Esophagus muscularis mucosa (tissue), 4 donors: ENCODE measurements around the gene CIITA. TPM values are rescaled to one million over a fixed set of nuclear protein-coding genes. Genes with fewer than 3 reads are reported as not detected.

Experiments used
- DNase-seq: peaks from one replicate; pipeline ENCODE4 v3.0.0-alpha.2; 2017; ENCODE audit errors: extremely low spot score
- H3K27ac ChIP-seq, 4 donors: fragments of 200-600 bp; sonication (generic); replicated peaks in 1 of 4; 1 replicate in 3 of 4; 2 replicates in 1 of 4; pipeline ENCODE4 v1.5.1; 2016 to 2019; ENCODE audit warnings: mild to moderate bottlenecking in 1 of 4
- H3K27me3 ChIP-seq, 4 donors: fragments of 200-600 bp; sonication (generic); one replicate each; pipeline versions ENCODE4 v1.5.1 to v1.6.0; 2016 to 2019
- H3K36me3 ChIP-seq, 4 donors: fragments of 200-600 bp; sonication (generic); one replicate each; pipeline ENCODE4 v1.5.1; 2016 to 2019
- H3K4me1 ChIP-seq, 4 donors: fragments of 200-600 bp; sonication (generic); one replicate each; pipeline ENCODE4 v1.5.1; 2016 to 2019
- H3K4me3 ChIP-seq, 4 donors: fragments of 200-600 bp; sonication (generic); 1 replicate in 2 of 4; 2 replicates in 2 of 4; pipeline ENCODE4 v1.5.1; 2016 to 2019; ENCODE audit warnings: mild to moderate bottlenecking in 4 of 4, moderate library complexity in 1 of 4
- H3K9me3 ChIP-seq, 4 donors: fragments of 200-600 bp; sonication (generic); 1 replicate in 3 of 4; 2 replicates in 1 of 4; pipeline ENCODE4 v1.5.1; 2016 to 2019
- EP300 ChIP-seq: sonication (generic); formaldehyde crosslinking; IDR thresholded peaks from one replicate; pipeline ENCODE4 v1.6.1; 2017; ENCODE audit warnings: antibody characterized with exemption
- POLR2A ChIP-seq: fragments of 450-650 bp; IDR thresholded peaks from one replicate; pipeline ENCODE4 v1.6.1; 2017; ENCODE audit warnings: antibody characterized with exemption, moderate library complexity, mild to moderate bottlenecking, low read depth
- POLR2AphosphoS5 ChIP-seq, 2 donors: sonication (generic); formaldehyde crosslinking; IDR thresholded peaks; one replicate each; pipeline ENCODE4 v1.6.1; 2017; ENCODE audit warnings: antibody characterized with exemption in 2 of 2
- WGBS: methylation state at CpG from one replicate; pipeline ENCODE4 v1.1.5; 2018; 5-methylcytosine and 5-hydroxymethylcytosine counted together
- intact Hi-C: fragments of 100-400 bp; cut with DNase I; formaldehyde crosslinking; loops from one replicate; pipeline ENCODE4 v1.15.1; 2023
- total RNA-seq, 4 donors: library from RNA; depleted of rRNA; stranded (reverse); fragments of >200 nt; gene quantifications; one replicate each; pipeline versions ENCODE4 v1.1.0 to v1.2.1, GENCODE V29; 2016
- TF ChIP-seq, protein P1 (sequence below), 3 experiments: fragments of 200-600 bp in 2 of 3; fragments of 450-650 bp in 1 of 3; sonication (generic) in 2 of 3; IDR thresholded peaks; one replicate each; pipeline ENCODE4 v1.5.1; 2017 to 2019; ENCODE audit warnings: antibody characterized with exemption in 3 of 3, mild to moderate bottlenecking in 2 of 3, moderate library complexity in 1 of 3

The CIITA gene
- total RNA-seq, 4 donors from 2014 or later = 6.8 to 11.2 (median 8.9) TPM

DNA sequence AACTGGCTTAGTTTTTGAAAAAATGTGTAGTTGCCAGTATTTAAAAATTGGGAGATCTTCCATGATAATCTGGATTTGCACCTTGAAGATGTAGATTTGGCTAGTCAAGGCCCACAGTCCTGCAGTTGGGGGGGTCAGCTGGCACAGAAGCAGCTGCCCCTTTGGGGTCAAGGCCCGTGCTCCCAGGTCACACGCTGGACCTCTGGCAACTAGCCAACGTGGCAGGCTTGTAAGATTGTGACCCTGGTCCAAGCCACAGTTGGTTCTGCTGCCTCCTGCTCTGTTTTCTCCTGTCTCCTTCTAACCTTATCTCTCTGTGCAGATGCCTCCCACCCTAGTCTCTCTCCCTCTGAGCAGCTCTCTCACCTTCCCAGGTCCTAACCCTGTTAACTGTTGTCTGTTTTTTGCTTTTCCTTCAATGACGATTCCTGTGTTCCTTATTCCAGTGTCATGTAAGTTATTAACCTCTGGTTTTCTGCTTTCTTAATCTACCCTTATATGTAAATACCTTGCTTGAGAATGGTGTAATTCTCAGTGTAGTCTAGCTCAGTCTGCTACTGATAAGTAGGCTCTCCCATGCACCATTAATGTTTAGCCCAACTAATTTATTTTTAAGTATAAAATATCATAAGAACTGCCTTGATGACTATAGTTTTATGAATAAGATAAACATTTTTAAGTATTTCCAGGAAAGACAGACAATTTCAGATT, 95.3 kb downstream of the CIITA start:
- Histone ChIP-seq H3K9me3 (no peaks in the 10 kb centered on the region), H3K4me1 (peaks cover 5 to 13% (median 11%) of the 10 kb centered on the region in 4 donors), H3K27ac (peak overlapping the region in 2 of 4 donors; percentile 15 to 20), H3K27me3 (no peaks in the 10 kb centered on the region), H3K36me3 (peaks cover 4 to 77% (median 58%) of the 10 kb centered on the region in 4 donors), H3K4me3 (no peak overlapping the region)
- 63% methylated on average over 4 of the region's 4 CpGs for WGBS
- TF ChIP-seq EP300 = no peak
- TF ChIP-seq, protein P1, sequence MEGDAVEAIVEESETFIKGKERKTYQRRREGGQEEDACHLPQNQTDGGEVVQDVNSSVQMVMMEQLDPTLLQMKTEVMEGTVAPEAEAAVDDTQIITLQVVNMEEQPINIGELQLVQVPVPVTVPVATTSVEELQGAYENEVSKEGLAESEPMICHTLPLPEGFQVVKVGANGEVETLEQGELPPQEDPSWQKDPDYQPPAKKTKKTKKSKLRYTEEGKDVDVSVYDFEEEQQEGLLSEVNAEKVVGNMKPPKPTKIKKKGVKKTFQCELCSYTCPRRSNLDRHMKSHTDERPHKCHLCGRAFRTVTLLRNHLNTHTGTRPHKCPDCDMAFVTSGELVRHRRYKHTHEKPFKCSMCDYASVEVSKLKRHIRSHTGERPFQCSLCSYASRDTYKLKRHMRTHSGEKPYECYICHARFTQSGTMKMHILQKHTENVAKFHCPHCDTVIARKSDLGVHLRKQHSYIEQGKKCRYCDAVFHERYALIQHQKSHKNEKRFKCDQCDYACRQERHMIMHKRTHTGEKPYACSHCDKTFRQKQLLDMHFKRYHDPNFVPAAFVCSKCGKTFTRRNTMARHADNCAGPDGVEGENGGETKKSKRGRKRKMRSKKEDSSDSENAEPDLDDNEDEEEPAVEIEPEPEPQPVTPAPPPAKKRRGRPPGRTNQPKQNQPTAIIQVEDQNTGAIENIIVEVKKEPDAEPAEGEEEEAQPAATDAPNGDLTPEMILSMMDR (IDR thresholded peaks at IDR 0.05) = no peak
- no peak for TF ChIP-seq POLR2A
- no peak for TF ChIP-seq POLR2AphosphoS5 (IDR thresholded peaks at IDR 0.05)
- DNase-seq = no peak
- intact Hi-C loops = loop anchor here (1.0 kb wide), 1 partner anchor 285 kb away; no protein-coding TSS in a partner anchor

DNA sequence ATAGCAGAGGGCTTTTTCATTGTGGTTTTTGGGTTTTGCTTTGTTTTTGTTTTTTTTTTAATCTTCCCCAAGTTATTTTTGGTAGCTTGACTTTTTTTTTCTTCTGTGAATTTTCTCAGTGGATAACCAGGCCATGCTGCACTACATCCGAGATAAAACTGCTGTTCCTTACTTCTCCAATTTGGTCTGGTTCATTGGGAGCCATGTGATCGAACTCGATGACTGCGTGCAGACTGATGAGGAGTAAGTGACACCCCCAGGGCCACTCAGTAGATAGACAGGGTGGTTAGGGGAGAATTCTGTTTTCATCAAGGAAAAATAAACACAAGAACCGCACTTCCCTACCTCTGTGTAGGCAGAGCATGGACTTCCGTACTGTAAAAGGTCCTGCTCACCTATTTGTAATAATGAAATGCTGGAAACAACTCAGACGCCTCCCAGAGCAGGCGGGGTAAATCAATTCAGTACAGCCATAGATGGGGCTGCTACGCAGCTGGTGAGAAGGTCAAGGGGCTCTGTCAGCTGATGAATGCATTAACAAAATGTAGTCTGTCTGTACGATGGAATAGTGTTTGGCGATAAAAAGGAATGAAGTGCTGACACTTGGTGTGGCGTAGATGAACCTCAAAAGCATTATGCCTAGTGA, 95.9 kb downstream of the CIITA start:
- WGBS = 86% methylated on average over 12 of the region's 12 CpGs
- DNase-seq = no peak
- no peak overlapping the region for H3K4me3 ChIP-seq
- H3K27ac ChIP-seq = no peak overlapping the region
- H3K4me1 ChIP-seq = peaks cover 5 to 13% (median 9%) of the 10 kb centered on the region in 4 donors
- no peaks in the 10 kb centered on the region for H3K27me3 ChIP-seq
- no peaks in the 10 kb centered on the region for H3K9me3 ChIP-seq
- peaks cover 4 to 80% (median 64%) of the 10 kb centered on the region in 4 donors for H3K36me3 ChIP-seq
- intact Hi-C loops = loop anchor here (1.0 kb wide), 2 partner anchors 281 to 284 kb away; no protein-coding TSS in a partner anchor
- TF ChIP-seq EP300 = no peak
- no peak for TF ChIP-seq POLR2AphosphoS5 (IDR thresholded peaks at IDR 0.05)
- TF ChIP-seq, protein P1 (IDR thresholded peaks at IDR 0.05) = no peak
- no peak for TF ChIP-seq POLR2A

- WGBS = 92% methylated on average over 3 of the region's 3 CpGs
- H3K4me1 ChIP-seq = peaks cover 10 to 33% (median 29%) of the 10 kb centered on the region in 4 donors
- no peaks in the 10 kb centered on the region for H3K9me3 ChIP-seq
- no peaks in the 10 kb centered on the region for H3K27me3 ChIP-seq
- intact Hi-C loops = no loop called here
- no peak for DNase-seq
- H3K27ac ChIP-seq = no peak overlapping the region
- H3K36me3 ChIP-seq = peaks cover 4 to 84% (median 48%) of the 10 kb centered on the region in 4 donors
- no peak overlapping the region for H3K4me3 ChIP-seq
- no peak for TF ChIP-seq EP300
- TF ChIP-seq, protein P1 (IDR thresholded peaks at IDR 0.05) = no peak
- TF ChIP-seq POLR2AphosphoS5 (IDR thresholded peaks at IDR 0.05) = no peak
- TF ChIP-seq POLR2A = no peak
Observed at GRCh38 chr16:10976634-10977033, 99.6 kb downstream of the CIITA start.

- Histone ChIP-seq H3K36me3 (peaks cover 8 to 80% (median 44%) of the 10 kb centered on the region in 4 donors), H3K9me3 (no peaks in the 10 kb centered on the region), H3K27me3 (no peaks in the 10 kb centered on the region), H3K4me1 (peaks cover 6 to 39% (median 25%) of the 10 kb centered on the region in 4 donors), H3K27ac (no peak overlapping the region), H3K4me3 (no peak overlapping the region)
- no peak for DNase-seq
- TF ChIP-seq POLR2AphosphoS5 (IDR thresholded peaks at IDR 0.05) (no peak), EP300 (no peak)
- intact Hi-C loops = no loop called here
- WGBS = 80% methylated on average over 6 of the region's 6 CpGs
Observed at GRCh38 chr16:10978124-10978523, 101.1 kb downstream of the CIITA start.

DNA sequence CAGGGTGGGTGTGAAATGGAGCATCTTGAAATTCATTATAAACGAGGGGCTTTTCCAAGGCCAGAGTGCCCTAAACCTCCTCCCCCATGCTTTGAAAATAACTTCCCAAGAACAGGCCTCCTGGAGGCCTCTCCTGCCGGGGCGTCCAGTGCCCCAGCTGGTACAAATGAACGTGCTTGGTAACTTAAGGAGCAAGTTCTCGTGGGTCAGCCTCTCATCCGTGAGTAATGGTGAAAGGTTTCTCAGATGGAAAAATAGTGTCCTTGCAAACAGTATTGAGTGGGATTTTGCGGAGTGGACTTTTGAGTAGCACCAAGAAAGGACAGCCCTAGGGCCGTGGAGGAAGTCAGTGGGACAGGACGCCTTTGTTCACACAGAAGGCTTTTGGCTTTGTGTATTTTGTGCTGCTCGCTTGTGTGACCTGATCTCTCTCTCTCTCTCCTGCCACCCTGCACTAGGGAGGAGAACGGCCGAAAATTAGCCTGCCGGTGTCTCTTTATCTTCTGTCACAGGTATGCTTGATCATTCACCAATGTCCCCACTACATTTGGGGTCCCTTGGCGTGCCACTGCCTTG, 102.0 kb downstream of the CIITA start:
- TF ChIP-seq EP300 (no peak), POLR2A (no peak)
- TF ChIP-seq, protein P1 (IDR thresholded peaks at IDR 0.05) = no peak
- intact Hi-C loops = no loop called here
- WGBS = 95% methylated on average over 14 of the region's 14 CpGs
- Histone ChIP-seq H3K4me3 (no peak overlapping the region), H3K27ac (peak overlapping the region; percentile 78 to 84 (median 82)), H3K27me3 (no peaks in the 10 kb centered on the region), H3K36me3 (peaks cover 10 to 81% (median 48%) of the 10 kb centered on the region in 4 donors), H3K9me3 (no peaks in the 10 kb centered on the region), H3K4me1 (peaks cover 6 to 39% (median 25%) of the 10 kb centered on the region in 4 donors)
- no peak for DNase-seq
